Measurements from ENCODE around the gene BEST2.

The BEST2 gene

DNA sequence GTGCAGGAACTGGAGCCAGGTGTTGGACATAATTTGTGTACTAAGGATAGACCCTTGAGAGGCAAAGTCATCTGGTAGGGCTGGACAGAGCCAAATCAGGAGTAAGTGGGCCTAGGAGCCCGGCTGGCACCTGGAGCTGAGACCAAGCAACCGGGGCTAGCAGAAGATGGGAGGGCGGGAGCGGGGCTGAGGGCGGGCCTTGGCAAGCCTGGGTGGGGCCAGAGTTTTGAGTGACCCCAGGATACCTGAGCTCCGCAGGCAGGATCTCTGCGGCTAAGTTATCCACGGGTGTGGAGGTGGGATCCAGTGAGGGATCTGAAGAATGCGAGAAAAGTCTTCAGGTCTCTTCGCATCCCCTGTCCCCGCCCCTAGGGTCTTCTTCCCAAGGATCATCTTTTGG lies 15.6 kb downstream of the BEST2 start:
- Histone ChIP-seq H3K4me1 (ENCODE audit: control insufficient read depth, insufficient read depth, low read length, poor library complexity, severe bottlenecking) (peaks cover 7% of the 10 kb centered on the region), H3K36me3 (ENCODE audit: control insufficient read depth, insufficient read depth, low read length) (no peaks in the 10 kb centered on the region), H3K4me3 (ENCODE audit: insufficient read depth, low read depth, low read length, poor library complexity, severe bottlenecking) (no peak overlapping the region), H3K27ac (ENCODE audit: insufficient read depth, low read length, poor library complexity, severe bottlenecking) (no peak overlapping the region), H3K27me3 (replicated peaks; ENCODE audit: control insufficient read depth, insufficient read depth, low read length, poor library complexity, severe bottlenecking) (no peaks in the 10 kb centered on the region), H3K9me3 (ENCODE audit: control insufficient read depth, low read length) (no peaks in the 10 kb centered on the region)
- DNase-seq = no peak

DNA sequence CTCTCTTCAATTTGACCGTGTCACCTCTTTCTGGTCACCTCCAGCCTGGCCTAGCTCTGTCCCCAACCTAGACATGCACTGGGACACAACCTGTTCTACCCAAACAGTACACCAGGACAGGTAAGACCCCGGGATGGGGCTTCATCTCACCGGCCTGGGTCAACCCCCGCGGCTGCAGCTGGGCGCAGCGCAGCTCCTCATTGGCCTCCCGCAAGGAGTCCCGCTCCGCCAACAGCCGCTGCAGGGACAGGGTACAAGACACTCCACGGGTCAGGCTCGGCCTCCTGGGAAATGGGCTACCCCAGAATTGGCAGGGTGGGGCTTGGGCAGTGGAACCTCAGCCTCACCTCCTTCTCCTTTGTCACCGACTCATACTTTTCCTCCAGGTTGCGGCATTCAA lies 16.1 kb downstream of the BEST2 start:
- no peak for DNase-seq
- no peak overlapping the region for H3K4me3 ChIP-seq (ENCODE audit: insufficient read depth, low read depth, low read length, poor library complexity, severe bottlenecking)
- no peaks in the 10 kb centered on the region for H3K27me3 ChIP-seq (replicated peaks; ENCODE audit: control insufficient read depth, insufficient read depth, low read length, poor library complexity, severe bottlenecking)
- H3K9me3 ChIP-seq (ENCODE audit: control insufficient read depth, low read length) = no peaks in the 10 kb centered on the region
- H3K4me1 ChIP-seq (ENCODE audit: control insufficient read depth, insufficient read depth, low read length, poor library complexity, severe bottlenecking) = peaks cover 7% of the 10 kb centered on the region
- no peak overlapping the region for H3K27ac ChIP-seq (ENCODE audit: insufficient read depth, low read length, poor library complexity, severe bottlenecking)
- no peaks in the 10 kb centered on the region for H3K36me3 ChIP-seq (ENCODE audit: control insufficient read depth, insufficient read depth, low read length)

DNA sequence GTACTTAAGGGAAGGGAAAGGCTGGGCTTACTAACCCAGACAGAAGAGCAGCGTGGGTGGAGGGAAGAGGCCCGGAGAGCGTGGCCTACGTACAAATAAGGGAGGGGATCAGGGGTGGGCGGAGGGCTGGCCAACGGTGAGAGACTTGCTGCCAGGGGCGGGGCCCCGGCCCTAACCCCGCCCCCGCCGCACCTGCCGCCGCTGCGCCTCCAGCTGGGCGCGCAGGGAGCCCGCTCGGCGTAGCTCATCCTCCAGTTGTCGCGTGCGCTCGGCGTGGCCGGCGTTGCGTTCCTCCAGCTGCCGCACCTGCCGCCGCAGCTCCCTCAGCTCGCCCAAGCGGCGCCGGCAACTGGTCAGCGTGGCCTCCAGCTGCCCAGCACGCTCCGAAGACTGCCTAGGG lies 18.1 kb downstream of the BEST2 start:
- peaks cover 7% of the 10 kb centered on the region for H3K4me1 ChIP-seq (ENCODE audit: control insufficient read depth, insufficient read depth, low read length, poor library complexity, severe bottlenecking)
- H3K9me3 ChIP-seq (ENCODE audit: control insufficient read depth, low read length) = no peaks in the 10 kb centered on the region
- DNase-seq = peak in 2 of 3 donors; percentile 48 to 63
- H3K27me3 ChIP-seq (replicated peaks; ENCODE audit: control insufficient read depth, insufficient read depth, low read length, poor library complexity, severe bottlenecking) = no peaks in the 10 kb centered on the region
- H3K36me3 ChIP-seq (ENCODE audit: control insufficient read depth, insufficient read depth, low read length) = no peaks in the 10 kb centered on the region
- no peak overlapping the region for H3K4me3 ChIP-seq (ENCODE audit: insufficient read depth, low read depth, low read length, poor library complexity, severe bottlenecking)
- no peak overlapping the region for H3K27ac ChIP-seq (ENCODE audit: insufficient read depth, low read length, poor library complexity, severe bottlenecking)

DNA sequence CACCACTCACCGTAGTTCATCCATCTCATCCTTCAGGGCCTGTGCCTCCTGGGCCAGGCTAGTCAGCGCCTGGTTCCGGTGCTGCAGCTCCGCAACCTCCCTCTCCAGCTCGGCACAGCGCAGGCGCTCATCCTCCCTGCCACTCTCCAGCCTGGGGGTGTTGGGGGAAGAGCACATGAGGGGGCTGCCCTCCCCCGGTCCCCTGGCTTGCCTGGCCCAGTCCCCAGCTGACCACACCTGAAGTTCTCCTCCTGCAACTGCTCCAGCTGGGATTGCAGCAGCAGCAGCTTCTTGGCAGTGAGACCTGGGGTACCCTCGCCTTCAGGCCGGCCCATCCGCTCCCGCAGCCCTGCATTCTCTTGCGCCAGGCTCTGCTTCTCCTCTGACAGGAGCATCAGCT lies 19.3 kb downstream of the BEST2 start:
- H3K27me3 ChIP-seq (replicated peaks; ENCODE audit: control insufficient read depth, insufficient read depth, low read length, poor library complexity, severe bottlenecking) = no peaks in the 10 kb centered on the region
- H3K9me3 ChIP-seq (ENCODE audit: control insufficient read depth, low read length) = no peaks in the 10 kb centered on the region
- DNase-seq = no peak
- H3K36me3 ChIP-seq (ENCODE audit: control insufficient read depth, insufficient read depth, low read length) = no peaks in the 10 kb centered on the region
- no peak overlapping the region for H3K27ac ChIP-seq (ENCODE audit: insufficient read depth, low read length, poor library complexity, severe bottlenecking)
- H3K4me1 ChIP-seq (ENCODE audit: control insufficient read depth, insufficient read depth, low read length, poor library complexity, severe bottlenecking) = peaks cover 7% of the 10 kb centered on the region
- H3K4me3 ChIP-seq (ENCODE audit: insufficient read depth, low read depth, low read length, poor library complexity, severe bottlenecking) = no peak overlapping the region

DNA sequence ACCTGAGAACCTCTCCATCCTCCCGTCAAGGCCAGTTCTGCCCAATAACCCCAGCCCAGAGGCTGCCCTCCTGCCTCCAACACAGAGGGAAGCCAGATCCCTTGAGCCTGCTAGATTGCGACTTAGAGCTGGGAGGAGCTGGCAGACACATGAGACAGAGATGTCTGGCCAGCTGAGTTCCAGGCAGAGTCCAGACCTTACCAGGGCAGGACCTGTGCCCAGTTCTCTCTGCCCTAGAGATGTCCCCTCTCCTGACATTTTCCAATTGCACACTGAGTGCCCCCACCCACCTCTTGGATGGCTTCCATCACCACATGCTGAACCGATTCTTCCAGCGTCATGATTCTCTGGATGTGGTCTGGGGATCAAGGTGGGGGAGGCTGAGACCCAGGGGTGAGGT lies 20.7 kb downstream of the BEST2 start:
- Histone ChIP-seq H3K36me3 (ENCODE audit: control insufficient read depth, insufficient read depth, low read length) (no peaks in the 10 kb centered on the region), H3K4me3 (ENCODE audit: insufficient read depth, low read depth, low read length, poor library complexity, severe bottlenecking) (no peak overlapping the region)

DNA sequence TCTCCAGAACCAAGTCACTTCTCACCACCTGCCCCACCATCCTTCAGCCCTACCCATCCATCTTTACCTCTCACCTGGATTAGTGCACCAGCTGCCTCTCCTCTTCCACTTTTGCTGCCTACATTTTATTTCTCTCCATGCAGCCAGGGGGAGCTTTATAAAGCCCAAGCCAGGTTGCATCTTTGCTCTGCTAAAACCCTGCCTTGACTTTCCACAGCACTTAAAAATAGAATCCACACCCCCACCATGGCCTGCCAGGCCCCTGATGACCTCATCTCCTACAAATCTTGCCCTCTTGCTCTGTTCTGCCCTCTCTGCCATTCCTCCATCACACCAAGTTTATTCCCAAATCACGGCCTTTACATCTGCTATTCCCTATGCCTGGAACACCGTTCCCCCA lies 22.0 kb downstream of the BEST2 start:
- DNase-seq = no peak
- Histone ChIP-seq H3K4me3 (ENCODE audit: insufficient read depth, low read depth, low read length, poor library complexity, severe bottlenecking) (no peak overlapping the region), H3K36me3 (ENCODE audit: control insufficient read depth, insufficient read depth, low read length) (no peaks in the 10 kb centered on the region), H3K9me3 (ENCODE audit: control insufficient read depth, low read length) (no peaks in the 10 kb centered on the region), H3K27me3 (replicated peaks; ENCODE audit: control insufficient read depth, insufficient read depth, low read length, poor library complexity, severe bottlenecking) (no peaks in the 10 kb centered on the region), H3K4me1 (ENCODE audit: control insufficient read depth, insufficient read depth, low read length, poor library complexity, severe bottlenecking) (peaks cover 20% of the 10 kb centered on the region), H3K27ac (ENCODE audit: insufficient read depth, low read length, poor library complexity, severe bottlenecking) (no peak overlapping the region)

More for the DNA sequence above, 20.7 kb downstream of the BEST2 start:
- Histone ChIP-seq H3K27me3 (replicated peaks; ENCODE audit: control insufficient read depth, insufficient read depth, low read length, poor library complexity, severe bottlenecking) (no peaks in the 10 kb centered on the region), H3K4me1 (ENCODE audit: control insufficient read depth, insufficient read depth, low read length, poor library complexity, severe bottlenecking) (peaks cover 10% of the 10 kb centered on the region), H3K27ac (ENCODE audit: insufficient read depth, low read length, poor library complexity, severe bottlenecking) (no peak overlapping the region), H3K9me3 (ENCODE audit: control insufficient read depth, low read length) (no peaks in the 10 kb centered on the region)
- DNase-seq = no peak

DNA sequence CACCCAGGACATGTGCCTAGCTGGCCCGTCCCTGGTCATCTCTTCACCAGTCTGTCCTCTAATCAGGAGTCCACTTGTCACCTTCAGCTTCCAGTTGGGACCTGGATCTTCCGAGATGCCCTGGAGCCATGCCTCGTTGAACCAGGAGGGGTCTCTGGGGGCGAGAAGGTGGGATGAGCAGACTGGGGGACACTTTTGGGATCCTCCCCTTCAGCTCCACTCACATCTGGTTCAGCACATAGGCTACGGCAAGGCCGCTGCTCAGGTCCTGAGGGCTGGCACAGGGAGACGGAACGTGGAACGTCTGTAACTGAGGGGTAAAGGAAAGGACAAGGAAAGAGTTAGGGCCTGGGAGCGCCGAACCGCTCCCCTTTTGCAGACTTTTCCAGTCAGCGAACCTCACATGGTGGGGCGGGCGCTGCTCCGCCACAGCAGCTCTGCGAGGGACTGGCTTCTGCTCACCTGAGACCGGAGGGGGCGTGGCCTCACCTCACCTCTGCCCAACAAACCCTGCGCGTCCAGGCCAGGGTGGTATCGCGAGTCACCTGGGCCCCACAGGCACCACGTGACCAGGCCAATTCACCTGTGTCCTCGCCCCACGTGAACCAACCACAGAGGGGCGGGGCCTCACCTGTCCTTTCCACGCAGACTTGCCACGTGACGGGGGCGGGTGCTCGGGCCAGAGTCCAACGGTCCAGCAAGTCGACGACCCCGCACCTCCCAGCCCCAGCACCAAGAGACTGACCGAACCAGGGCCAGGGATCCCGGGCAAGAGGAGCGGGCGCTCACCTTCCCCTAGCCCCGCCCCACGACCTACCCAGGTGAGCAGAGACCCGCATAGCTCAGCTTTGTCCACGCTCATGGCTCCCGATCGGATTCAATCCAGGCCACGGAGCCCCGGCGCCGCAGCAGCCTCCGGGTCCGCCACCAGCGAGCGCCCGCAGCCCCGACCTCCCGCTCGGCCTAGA lies 23.3 kb downstream of the BEST2 start, which contains the start of gene HOOK2:
HOOK2 (minus strand) TSS at position 965 of the 968 bp plus-strand sequence; CDS start at position 862, 103 bp downstream.
- Histone ChIP-seq H3K4me1 (ENCODE audit: control insufficient read depth, insufficient read depth, low read length, poor library complexity, severe bottlenecking) (peaks cover 21% of the 10 kb centered on the region), H3K4me3 (ENCODE audit: insufficient read depth, low read depth, low read length, poor library complexity, severe bottlenecking) (peak within 1 kb of the TSS; percentile 58)
- DNase-seq = peak; percentile 29 to 41 (median 31)

DNA sequence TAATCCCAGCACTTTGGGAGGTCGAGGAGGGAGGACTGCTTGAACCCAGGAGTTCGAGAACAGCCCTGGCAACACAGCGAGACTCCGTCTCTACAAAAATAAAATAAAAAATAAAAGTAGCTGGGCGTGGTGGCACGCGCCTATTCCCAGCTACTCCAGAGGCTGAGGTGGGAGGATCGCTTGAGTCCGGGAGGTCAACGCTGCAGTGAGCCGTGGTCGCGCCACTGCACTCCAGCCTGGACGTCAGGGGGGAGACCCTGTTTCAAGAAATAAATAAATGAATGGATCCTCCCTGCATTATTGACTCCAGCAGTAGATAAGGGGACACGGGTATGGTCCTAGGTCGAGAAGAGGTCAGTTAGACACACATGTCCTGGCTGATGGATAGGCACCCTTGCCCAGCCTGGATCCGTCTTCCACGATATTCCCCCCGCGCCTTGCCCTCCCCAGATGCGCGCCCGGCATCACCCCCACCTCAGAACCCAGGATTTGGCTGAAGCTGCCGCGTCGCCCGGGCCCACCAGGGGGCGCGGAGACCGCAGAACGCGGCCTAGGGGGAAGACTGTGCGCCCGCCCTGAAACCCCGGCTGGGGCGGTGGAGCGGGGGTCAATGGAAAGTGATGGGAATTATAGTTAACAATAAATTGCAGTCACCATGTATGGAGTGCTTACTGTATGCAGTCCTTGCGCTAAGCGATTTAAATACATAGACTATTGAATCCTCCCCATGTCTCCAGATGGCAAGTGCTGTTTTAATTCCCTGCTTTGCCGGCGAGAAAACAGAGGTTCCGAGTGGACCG lies 25.8 kb downstream of the BEST2 start:
- H3K4me3 ChIP-seq (ENCODE audit: insufficient read depth, low read depth, low read length, poor library complexity, severe bottlenecking) = peak overlapping the region; percentile 71
- no peaks in the 10 kb centered on the region for H3K9me3 ChIP-seq (ENCODE audit: control insufficient read depth, low read length)
- peak; percentile 58 to 70 (median 64) for DNase-seq
- H3K4me1 ChIP-seq (ENCODE audit: control insufficient read depth, insufficient read depth, low read length, poor library complexity, severe bottlenecking) = peaks cover 26% of the 10 kb centered on the region
- H3K27ac ChIP-seq (ENCODE audit: insufficient read depth, low read length, poor library complexity, severe bottlenecking) = peak overlapping the region; percentile 87
- no peaks in the 10 kb centered on the region for H3K27me3 ChIP-seq (replicated peaks; ENCODE audit: control insufficient read depth, insufficient read depth, low read length, poor library complexity, severe bottlenecking)
- no peaks in the 10 kb centered on the region for H3K36me3 ChIP-seq (ENCODE audit: control insufficient read depth, insufficient read depth, low read length)

More for the DNA sequence above, 23.3 kb downstream of the BEST2 start, which contains the start of gene HOOK2:
- no peaks in the 10 kb centered on the region for H3K36me3 ChIP-seq (ENCODE audit: control insufficient read depth, insufficient read depth, low read length)
- H3K27me3 ChIP-seq (replicated peaks; ENCODE audit: control insufficient read depth, insufficient read depth, low read length, poor library complexity, severe bottlenecking) = no peaks in the 10 kb centered on the region
- peak within 1 kb of the TSS; percentile 71 for H3K27ac ChIP-seq (ENCODE audit: insufficient read depth, low read length, poor library complexity, severe bottlenecking)
- H3K9me3 ChIP-seq (ENCODE audit: control insufficient read depth, low read length) = no peaks in the 10 kb centered on the region

DNA sequence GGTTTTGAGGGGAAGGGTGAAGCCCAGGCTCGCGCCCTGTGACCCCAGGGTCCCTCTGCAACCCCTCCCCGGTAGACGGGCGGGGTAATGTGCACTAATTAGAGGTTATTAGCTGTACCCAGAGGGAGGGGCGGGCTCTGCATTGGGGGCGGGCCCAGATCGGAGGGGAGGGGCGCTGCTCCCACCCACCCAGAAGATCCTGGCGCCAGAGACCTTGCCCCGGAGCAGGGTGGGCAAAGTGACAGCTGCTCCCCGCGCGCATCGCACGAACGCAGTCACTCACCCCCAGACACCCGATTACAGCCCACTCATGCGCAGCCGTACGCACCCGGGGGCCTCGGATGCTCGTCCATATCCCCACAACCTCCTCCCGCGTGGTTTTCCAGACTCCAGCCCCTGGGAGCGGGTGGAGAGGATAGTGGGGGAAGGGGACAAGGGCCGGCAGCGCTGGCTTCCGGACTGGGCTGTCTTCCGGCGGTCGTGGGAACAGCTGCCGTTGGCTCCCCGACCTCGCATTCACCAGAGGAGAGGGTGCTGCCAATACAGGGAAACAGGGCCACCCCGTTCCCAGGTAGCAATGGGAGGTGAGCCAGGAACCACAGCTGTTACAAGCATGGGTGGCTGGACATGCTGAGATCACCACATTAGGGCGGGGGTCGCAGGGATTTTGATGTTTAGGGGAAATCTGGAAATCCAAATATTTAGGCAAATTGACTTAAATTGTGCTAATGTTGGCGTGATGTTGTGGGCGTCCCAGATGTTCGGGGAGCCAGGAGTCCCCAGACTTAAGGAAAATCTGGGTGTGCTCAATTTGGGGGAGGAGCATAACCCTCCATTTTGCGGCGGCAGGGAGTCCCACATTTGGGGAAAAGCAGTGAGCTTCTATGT lies 26.7 kb downstream of the BEST2 start:
- peak in 1 of 3 donors; percentile 24 for DNase-seq
- peak overlapping the region; percentile 87 for H3K27ac ChIP-seq (ENCODE audit: insufficient read depth, low read length, poor library complexity, severe bottlenecking)
- no peaks in the 10 kb centered on the region for H3K36me3 ChIP-seq (ENCODE audit: control insufficient read depth, insufficient read depth, low read length)
- H3K4me1 ChIP-seq (ENCODE audit: control insufficient read depth, insufficient read depth, low read length, poor library complexity, severe bottlenecking) = peaks cover 33% of the 10 kb centered on the region
- H3K4me3 ChIP-seq (ENCODE audit: insufficient read depth, low read depth, low read length, poor library complexity, severe bottlenecking) = peak overlapping the region; percentile 71
- H3K27me3 ChIP-seq (replicated peaks; ENCODE audit: control insufficient read depth, insufficient read depth, low read length, poor library complexity, severe bottlenecking) = no peaks in the 10 kb centered on the region
- H3K9me3 ChIP-seq (ENCODE audit: control insufficient read depth, low read length) = no peaks in the 10 kb centered on the region

All from effector memory CD4-positive, alpha-beta T cell (primary cell).